Astrocyte of the hippocampus (primary cell): ENCODE data around the gene C2CD2.
A peak's percentile ranks its signal among the peaks of the same experiment; 100 is the strongest.
"Not testable (repeated sequence)": the region's sequence is repeated elsewhere in the genome, so short reads cannot be mapped to it uniquely, and the experiment has no call there.

Experiments used
- DNase-seq: peaks from one replicate; pipeline ENCODE4 v3.0.0; 2011; ENCODE audit warnings: low read depth, low spot score

The C2CD2 gene

DNA sequence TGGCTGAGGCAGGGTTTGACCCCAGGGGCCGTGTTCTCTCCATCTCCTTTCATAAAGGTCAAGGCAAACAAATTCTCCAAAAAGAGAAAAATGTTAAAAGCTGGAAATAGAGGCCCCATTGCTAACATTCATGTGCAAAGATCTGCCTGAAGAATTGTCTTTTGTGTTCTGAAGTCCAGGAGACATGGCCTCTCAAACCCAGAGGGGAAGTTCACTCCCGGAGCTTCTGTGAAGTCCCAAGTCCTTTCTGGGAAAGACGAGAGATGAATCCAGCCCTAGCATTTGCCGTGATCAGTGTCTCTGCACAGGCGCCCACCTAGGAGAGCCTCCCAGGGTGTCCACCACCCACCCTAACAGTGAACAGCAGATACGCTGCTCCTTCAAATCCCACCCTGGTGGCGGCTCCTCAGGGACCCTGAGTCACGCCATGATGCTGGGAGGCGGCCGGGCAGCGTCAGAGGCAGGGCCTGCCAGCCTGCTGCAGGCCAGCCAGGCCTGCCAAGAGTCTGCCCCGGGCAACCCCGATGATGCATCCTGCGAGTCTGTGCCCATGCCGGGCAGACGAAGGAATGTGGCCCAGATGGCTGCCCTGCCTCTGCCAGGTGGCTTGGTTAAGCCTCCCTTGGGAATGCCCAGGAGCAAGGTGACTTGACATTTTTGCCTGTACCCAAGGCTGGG, 5.2 kb upstream of the C2CD2 start:
- peak; percentile 32 for DNase-seq

DNA sequence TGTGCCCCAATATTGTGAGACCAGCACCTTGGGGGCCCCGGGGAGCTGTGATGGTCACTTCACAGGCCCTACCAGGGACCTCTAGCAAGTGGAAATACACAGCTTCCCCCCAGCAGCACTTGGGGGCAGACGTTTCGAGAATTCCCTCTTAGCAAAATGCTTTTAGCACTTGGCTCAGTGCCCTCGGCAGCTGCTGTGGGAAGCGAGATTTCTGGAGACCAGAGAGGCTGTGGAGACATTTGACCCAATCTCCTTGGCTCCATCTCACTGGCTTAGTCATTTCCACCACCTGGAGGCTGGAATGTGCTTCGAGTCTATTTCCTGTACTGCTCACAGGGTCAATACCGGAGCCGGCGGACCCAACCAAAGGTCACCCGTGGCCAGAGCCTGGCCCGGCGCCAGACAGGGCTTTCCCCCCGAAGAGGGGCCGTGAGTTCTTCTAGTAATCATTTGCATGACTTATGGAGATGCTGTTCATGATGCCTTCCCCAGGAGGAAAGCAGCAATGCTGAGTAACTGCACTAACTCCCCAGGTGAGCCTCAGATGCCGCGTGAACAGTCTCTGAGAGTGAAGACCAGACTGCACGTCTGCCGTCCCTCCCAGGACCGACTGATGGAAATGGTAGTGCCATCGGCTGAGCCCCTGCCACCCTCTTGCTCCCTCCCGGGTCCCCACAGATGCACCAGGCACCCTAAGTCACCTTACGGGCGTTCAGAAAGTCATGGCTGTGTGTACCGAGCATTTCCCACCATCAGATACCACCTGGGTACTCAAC, 4.4 kb upstream of the C2CD2 start:
- DNase-seq = peak; percentile 82

DNA sequence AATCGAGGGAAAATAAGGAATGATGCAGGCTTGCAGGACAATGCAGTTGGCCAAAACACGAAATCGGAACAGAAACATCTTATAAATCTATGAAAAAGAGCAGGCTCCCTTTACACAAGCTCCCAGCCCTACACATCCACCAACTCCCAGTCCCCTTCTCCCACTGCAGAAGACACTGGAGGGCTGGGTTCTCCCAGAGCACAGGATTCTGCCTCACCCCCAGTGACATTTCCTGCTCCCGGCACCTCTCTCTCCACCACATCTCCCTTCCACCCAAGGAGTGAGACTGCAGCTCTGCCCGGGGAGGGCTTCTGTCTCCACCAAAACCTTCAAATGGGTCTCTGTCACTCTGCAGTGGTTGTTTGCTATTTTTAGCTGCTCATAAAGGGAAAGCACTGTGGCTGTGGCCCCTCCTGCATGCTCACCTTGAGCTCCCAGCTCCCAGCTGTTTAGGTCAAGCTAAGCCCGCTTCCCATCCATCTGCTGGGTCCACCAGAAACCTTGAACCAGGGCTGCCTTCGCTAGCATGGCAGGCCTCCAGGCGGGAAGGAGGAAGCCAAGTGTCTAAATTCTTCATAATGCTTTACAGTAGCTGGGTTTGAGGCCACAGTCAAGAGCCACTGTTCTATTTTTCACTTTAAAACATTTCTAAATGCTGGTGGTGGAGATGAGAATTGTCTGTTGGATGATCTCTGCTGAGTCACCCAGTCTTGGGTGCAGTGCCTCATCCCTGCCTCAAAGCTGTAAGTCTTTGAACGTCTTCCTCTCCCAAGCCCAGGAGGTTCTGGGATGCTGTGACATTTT, 3.3 kb upstream of the C2CD2 start:
- no peak for DNase-seq

DNA sequence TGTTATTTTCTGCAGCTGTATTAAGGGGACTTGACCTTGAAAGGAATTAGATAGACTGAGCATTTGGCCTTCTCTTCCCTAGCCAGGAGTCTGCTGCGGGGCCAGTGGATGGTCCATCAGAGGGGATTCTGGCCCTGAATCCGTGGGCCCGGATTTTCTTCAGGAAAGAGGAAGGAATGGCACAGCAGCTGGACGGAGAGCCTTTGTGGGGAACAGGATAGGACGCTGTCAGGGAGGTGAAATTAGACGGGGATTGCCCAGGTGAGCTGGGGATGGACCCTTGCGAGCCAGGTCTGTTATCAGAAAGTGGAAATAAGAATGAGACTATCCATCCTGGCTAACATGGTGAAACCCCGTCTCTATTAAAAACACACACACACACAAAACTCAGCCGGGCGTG, 1.7 kb upstream of the C2CD2 start:
- DNase-seq = no peak

GRCh38 chr21:41954654-41955499, 1.1 kb upstream of the C2CD2 start:
- no peak for DNase-seq

DNA sequence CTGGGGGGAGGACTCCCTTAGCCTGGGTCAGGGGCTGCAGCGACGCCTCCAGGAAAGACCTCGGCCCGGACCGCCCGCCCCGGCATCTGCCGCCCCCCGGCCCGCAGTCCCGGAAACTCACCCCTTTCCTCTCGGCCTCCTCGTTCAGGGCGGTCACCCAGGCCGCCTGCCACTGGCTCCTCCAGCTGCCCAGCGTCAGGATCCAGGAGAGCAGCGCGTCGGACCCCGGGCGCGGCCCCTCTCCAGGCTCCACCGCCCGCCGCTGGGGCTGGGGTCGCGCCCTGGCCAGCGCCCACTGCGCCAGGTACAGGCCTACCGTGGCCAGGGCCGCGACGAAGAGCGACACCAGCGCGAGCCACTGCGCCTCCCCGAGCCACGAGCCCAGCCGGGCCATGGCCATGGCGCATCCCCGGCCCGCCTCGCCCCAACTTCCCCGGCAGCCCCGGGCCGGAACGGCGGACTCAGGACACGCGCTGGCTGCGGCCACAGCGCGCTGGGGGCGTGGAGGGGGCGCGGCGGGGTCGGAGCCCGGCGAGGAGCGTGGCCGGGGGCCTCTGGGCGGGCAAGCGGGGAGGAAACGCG, 478 bp downstream of the C2CD2 start:
- DNase-seq = no peak

GRCh38 chr21:41952568-41953248, 1.1 kb downstream of the C2CD2 start:
- peak; percentile 20 for DNase-seq

GRCh38 chr21:41951876-41952567, 1.8 kb downstream of the C2CD2 start:
- DNase-seq = no peak

GRCh38 chr21:41950941-41951351, 2.9 kb downstream of the C2CD2 start:
- no peak for DNase-seq

DNA sequence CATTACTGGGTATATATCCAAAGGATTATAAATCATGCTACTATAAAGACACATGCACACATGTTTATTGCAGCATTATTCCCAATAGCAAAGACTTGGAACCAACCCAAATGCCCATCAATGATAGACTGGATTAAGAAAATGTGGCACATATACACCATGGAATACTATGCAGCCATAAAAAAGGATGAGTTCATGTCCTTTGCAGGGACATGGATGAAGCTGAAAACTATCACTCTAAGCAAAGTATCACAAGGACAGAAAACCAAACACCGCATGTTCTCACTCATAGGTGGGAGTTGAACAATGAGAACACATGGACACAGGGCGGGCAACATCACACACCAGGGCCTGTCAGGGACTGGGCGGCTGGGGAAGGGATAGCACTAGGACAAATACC, 4.2 kb downstream of the C2CD2 start:
- DNase-seq = not testable (repeated sequence)

- DNase-seq = no peak
Measured at GRCh38 chr21:41948901-41949300, 4.9 kb downstream of the C2CD2 start.

GRCh38 chr21:41948078-41948895, 5.5 kb downstream of the C2CD2 start:
- peak; percentile 58 for DNase-seq

- DNase-seq = no peak
Measured at GRCh38 chr21:41945982-41946381, 7.8 kb downstream of the C2CD2 start.

DNA sequence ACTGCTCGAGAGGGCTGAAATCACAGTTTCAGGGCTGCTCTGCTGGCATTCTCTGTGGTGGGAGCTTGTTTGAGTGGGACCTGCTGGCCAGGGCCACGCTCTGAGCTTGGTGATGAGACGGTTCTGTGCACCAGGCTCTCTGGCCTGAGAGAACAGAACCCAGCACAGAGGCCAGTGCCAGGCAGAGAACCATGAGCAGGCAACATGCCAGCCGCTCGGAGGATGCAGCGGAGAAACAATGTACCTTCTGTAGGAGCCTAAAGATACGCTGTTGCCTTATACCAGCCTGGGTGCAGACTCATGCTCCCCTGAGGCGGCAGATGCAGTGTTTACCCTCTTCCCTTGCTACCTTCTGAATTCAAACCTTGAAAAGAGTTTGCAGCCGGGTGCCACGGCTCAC, 10.0 kb downstream of the C2CD2 start:
- no peak for DNase-seq

- DNase-seq = no peak
Measured at GRCh38 chr21:41942457-41942856, 11.4 kb downstream of the C2CD2 start.

GRCh38 chr21:41941941-41942340, 11.9 kb downstream of the C2CD2 start:
- DNase-seq = no peak

DNA sequence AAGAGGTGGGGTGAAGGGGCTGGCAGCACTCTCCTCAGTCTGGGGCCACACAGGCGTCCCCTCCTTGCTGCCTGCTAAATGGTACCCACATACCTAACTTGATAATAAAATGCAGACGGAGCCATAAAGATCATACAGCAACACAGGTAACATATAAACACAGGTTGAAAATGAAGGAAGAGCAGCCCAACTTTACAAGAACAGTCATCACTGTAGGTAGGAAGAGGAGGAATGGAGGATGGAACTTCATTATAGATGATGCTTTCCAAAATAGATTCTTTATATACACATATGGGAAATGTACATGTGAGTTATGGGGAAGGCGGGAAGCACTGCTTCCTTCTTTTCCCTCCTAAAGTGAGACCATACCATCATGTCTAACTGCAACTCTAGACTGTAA, 13.4 kb downstream of the C2CD2 start:
- no peak for DNase-seq

DNA sequence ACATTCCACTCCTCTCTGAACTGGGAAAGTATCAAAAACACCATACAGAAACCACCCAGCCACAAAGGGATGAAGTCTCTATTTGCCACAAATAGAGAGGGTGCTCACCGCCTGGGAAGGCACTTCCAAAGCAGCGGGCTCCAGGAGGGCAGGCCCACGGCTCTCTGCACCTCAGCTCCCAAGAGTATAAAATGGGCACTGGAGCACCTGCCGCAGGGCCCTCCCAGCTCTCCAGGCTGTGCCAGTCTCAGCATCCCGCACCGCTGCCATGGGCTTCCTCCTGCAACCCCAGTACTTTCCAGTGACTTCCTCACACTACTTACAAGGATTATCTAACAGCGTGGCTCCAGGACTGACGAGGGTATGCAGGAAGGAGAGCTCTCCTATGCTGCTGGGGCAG, 14.4 kb downstream of the C2CD2 start:
- DNase-seq = no peak
